ENCODE results near the gene CAPN8. TPM values are rescaled to one million over a fixed set of nuclear protein-coding genes. Genes with fewer than 3 reads are reported as not detected.

Gene CAPN8
- polyA plus RNA-seq, 1 donor, result not detected

DNA sequence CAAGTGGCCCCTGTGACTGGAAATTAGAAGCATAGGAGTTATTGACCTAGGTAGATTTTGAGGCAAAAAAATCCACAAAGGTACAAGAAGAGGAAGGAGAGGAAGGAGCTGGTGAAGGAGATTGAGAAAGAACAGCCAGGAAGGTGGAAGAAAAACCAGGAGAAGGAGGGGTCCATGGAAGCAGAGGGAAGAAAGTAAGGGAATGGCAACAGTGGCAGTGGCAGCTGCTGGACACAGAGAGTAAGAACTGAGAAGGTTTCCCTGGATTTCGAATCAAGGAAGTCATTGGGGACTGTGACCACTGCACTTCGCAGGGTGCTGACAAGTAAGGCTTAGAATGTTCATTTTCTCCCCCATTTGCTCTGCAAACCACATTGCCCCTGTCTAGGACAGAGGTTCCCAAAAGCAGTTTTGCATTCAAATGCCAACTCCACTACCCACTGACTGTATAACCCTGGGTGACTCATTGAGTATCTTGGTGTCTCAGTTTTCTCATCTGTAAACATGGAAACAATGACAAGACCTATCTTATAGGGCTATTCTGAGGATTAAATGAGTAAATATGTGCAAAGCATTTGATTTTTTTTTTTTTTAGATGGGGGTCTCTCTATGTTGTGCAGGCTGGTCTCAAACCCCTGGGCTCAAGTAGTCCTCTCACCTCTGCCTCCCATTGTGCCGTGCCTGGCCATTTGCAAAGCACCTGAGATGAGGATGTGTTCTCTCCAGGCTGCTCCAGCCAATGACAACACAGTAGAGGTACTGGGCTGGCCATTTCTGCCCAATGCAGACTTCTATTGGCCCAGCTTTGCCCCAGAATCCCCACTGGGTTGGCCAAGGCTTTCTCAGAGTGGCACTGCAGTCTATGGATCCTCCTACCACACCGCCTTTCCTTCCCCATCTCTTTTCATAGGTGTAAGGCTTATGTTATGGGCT is 37.5 kb upstream of the CAPN8 start:
- no peak for DNase-seq

DNA sequence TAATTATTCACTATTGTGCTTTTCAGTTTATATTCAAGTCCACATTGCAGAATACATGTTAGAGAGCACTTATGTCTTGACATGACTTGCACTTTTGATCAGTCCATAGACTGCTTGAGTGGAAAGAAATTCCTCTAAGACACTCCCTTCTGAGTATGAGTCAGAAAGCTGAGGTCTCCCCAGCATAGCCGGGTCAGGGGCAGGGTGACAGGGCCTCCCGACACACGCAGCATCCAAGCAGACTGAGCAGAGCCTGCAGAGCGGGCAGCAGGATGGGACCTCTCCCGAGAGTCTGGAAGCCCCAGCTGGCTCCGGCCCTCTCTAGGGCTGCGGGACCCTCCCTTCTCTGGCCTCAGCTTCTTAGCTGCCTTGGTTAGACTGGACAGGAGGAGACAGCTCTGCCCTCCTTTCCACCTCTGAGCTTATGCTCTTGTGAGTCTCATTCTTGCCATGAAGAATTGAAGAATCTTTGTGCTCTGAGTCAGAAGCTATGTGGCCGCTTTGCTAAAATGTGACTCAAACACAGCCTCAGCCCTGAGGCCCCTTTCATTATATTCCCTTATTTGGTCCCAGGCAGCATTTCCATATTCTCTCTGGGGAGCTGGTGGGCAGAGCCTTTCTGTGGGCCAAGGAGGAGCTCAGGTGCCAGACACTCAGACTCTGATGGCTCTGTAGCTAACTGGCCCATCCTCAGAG is 35.6 kb upstream of the CAPN8 start:
- DNase-seq, result no peak

DNA sequence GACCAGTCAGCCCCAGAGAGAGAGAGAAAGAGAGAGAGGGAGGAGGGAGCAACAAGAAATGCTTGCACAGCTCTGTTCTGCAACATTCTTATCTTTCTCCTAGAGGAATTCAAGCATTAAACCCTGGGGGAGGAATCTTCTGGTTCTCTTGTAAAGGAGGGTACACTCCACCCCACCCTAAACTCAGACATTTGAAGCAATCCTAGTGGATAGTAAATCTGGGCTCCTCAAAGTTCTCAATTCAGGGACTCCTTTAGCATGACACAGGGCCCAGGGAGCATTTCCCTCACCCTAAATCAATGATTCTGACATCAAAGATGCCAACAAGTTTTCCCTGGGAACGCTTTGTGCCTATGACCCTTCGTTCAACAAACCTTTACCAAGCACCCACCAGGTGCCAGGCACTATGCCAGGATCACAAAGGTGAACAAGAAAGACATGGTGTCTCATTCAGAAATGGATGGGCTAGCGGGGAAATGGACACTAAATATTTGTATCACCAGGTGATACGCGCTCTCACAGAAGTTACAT is 35.0 kb upstream of the CAPN8 start:
- DNase-seq, result no peak

DNA sequence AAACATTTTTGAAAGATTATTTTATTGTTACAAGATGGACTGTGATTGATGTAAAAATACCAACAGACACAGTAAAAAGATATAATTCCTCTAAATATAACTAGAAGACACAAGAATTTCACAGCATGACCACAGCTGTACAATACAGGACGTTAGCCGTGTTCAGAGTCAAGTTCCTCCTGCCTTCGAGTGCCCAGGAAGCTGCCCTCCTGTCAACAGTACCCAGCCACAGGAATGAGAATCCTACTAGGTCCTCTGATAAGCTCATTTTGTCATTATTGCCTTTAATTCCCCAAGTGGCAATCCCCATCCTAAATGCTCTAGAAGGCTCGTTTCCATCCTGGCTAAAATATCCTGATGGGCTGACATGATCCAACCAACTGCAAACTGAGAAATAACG is 30.4 kb upstream of the CAPN8 start:
- DNase-seq, result no peak

DNA sequence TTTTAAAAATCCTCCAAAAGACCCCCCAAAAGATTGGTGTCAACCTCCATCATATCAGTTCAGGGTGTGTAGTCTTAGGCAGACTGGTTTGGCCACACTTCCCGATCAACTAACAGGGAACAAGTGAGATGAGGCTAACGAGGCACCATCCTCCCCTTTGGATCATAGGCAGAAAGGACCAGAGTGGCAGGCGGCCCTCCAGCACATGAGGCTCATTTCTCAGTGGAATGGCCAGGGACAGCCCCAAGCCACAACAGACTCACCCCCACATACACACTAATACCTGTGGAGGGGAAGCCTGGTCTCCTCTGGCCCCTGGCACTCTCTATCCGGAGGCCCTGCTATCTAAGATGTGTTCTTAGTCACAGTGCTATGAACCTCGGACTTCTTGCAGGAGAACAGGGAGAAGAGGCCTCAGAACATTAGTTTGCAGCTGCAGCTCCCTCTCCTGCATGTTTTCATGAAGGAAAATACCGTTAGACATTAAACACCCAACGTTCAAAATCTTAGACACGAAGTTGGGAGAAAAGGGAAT is 29.6 kb upstream of the CAPN8 start:
- no peak for DNase-seq

DNA sequence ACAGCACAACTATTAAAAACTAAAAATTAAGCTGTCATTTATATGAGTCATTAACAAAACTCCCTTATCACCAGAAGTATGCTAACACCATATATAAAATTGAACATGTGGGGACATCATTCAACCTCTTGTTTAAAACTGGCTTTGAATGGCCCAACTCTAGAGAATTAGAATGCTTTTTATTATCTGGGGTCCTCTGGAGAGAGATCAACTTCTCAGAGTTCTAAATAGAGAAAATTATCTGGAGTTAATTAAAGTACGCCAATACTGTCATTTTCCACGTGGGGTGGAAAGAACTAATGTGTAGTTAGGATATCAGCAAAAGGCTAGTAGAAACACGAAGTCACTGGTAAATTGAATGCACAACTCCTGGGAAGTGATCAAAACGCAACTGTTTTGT is 25.6 kb upstream of the CAPN8 start:
- DNase-seq, result no peak

DNA sequence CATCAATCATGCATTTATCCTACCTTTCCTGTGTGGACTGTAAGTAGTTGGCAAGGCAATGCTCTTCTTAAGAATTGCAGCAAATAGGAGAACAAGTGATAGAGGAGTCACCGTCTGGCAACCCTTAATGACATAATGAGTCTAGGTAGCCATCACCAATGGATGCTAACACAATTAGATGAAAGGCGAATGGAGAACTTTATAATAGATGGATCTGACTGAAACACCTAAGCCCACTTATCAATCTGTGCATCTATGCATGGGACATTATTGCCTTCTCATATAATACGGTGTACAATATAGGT is 18.9 kb upstream of the CAPN8 start:
- DNase-seq, result no peak

DNA sequence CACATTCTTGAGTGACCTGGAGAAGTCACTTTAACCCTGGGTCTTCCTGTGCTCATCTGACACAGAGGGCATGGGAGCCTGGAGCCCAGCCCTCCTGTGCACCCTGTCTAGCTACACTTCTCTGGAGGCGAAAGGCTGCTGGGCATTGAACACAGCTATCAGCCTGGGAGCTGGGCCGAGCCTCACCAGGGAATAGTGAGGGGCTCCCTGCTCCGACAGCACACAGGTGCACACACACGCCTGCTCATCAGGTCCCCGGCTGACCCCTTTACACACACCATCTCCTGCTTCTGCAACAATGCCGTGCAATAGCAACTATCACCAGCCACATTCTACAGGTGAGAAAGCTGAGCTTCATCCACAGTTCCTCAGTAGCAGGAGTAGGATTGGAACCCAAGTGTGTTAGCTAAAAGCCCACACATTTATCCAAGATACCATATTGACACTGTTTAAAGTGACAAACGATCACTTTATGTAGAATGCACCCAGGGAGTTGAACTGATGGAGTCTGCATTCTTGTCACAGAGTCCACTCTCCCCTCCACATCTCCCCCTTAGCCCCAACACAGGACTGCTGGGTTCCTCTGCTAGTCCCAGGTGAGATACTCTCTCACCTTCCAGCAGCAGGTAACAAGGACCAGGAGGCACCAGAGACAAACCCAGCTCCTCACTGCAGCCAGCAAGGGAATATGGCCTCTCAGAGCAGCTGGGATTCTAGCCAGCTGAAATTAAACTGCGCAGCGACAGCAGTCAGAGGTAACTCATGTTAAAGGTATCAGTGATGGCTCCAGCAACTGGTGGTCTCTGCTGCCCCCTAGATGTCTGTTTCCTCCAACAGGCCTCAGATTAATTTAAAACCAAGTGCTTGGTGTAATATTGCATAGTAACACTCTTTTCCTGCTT is 18.3 kb upstream of the CAPN8 start:
- peak; percentile 64 for DNase-seq

DNA sequence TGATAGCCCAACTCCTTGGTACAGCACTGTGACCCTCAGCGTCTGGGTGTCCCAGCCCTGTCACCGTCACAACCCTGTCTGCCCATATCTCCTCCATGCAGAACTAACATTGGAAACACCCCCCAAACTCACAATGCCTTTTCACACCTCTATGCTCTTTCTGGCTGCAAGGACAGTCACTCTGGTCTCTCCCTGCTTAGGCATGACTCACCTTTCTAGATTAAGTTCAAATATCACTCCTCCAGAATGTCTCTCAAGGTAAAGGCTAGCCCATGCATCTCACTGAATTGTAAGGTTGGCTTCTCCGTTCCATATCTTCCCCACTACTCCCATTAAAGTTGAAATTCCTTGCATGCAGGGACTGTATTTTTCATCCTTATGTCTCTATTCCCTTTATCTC is 17.0 kb upstream of the CAPN8 start:
- DNase-seq, result no peak

DNA sequence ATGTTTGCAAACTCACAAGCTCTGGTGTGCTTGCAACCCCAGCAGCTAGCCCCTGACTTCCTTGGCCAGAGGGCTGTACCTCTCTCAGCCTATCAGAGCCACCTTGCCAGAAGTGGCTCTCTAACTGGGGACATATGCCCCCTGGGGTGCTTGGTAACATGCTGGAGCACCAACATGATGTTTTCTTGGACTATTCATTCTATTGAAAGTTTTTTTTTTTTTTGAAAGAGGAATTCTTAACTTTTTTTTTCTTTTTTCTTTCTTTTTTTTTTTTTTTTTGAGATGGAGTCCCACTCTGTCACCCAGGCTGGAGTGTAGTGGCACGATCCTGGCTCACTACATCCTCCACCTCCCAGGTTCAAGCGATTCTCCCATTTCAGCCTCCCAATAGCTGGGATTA is 14.7 kb upstream of the CAPN8 start:
- no peak for DNase-seq

DNA sequence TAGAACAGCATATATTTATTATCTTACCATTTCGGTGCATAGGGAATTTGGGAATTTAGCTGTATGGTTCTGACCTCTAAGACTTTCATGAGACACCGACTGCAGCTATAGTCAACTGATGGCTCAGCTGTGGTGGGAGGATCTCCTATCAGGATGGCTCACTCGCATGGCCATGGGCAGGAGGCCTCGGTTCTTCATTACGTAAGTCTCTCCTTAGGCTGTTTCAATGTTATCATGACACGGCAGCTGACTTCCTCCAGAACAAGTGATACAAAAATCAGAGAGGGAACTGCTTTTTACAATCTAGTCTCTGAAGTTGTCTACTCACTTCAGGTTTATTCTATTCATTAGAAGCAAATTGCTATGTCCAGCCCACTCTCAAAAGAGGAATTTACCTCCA is 13.3 kb upstream of the CAPN8 start:
- DNase-seq, result no peak

DNA sequence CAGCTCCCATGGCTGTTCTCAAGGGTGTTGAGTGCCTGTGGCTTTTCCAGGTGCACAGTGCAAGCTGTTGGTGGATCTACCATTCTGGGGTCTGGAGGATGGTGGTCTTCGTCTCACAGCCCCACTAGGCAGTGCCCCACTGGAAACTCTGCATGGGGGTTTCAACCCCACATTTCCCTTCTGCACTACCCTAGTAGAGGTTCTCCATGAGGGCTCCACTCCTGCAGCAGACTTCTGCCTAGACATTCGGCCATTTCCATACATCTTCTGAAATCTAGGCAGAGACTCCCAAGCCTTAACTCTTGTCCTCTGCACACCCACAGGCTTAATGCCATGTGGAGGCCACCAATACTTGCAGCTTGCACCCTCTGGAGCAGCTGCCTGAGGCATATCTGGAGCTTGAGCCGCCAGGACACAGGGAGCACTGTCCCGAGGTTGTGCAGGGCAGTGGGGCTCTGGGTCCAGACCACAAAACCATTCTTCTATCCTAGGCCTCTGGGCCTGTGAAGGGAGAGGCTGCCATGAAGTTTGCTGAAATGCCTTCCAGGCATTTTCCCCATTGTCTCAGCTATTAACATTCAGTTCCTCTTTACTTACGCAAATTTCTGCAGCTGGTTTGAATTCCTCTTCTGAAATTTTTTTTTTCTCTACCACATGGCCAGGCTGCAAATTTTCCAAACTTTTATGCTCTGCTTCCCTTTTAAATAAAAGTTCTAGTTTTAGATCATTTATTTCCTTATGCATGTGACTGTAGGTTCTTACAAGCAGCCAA is 8.8 kb upstream of the CAPN8 start:
- no peak for DNase-seq

DNA sequence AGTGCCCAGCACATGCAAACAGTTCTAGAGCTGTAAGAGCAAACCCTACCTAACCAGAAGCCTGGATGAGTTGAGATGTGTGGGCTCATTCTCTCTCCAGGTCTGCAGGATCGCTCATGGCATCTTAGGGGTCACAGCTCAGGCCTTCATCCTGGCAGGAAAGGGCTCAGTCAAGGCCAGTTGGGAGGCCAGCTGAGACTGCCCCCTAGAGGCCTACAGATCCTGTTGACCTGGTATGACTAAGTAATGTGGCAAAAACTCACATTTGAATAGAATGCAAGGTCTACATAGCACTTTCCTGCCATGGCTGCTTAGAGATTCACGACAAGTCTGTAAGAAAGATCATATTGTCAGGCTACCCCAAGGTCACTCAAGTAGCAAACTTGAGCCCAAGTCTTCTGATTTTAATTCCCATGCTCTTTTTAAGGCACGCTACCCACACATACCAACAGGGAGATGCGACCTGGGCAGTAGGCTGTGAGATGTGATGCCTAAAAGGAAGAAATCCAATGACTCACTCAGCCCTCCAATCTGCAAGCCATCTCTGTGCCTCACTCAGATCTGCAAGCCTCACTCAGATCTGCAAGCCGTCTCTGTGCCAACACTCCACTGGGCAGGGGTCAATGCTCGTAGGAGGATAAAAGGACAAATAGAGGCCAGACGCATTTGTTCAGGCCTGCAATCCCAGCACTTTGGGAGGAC is 5.1 kb upstream of the CAPN8 start:
- no peak for DNase-seq

DNA sequence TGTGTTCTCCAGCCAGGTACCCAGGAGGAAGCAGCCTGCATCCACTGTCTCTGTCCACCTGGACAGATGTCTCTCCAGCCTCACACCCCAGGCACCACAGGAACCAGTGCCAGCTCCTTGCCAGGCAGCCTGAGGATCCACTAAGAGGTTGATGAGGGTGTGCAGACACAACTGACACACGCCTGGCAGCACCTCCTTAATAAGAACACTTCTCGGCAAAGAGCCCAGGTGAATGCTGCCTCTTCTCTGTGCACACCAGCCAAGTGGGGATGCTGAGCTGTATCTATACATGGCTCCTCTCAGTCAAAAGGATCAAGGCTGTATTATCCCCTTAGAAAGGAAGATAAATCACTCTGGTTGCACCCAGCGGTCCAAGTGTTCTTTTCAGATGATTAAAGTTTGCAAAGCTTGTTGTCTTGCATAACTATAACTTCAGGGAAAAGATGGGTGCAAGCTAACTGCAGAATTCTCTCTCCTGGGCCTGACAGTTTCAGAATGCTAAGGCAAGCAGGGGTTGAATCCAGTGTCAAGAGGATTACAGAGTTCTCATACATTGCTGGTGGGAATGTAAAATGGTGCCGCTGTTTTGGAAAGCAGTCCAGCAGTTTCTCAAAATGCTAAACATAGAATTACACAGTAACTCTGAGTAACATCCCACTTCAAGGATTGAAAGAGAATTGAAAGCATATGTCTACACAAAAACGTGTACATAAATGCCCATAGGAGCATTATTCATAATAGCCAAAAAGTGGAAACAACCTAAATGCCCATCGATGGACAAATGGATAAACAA is 3.7 kb upstream of the CAPN8 start:
- DNase-seq, result no peak

DNA sequence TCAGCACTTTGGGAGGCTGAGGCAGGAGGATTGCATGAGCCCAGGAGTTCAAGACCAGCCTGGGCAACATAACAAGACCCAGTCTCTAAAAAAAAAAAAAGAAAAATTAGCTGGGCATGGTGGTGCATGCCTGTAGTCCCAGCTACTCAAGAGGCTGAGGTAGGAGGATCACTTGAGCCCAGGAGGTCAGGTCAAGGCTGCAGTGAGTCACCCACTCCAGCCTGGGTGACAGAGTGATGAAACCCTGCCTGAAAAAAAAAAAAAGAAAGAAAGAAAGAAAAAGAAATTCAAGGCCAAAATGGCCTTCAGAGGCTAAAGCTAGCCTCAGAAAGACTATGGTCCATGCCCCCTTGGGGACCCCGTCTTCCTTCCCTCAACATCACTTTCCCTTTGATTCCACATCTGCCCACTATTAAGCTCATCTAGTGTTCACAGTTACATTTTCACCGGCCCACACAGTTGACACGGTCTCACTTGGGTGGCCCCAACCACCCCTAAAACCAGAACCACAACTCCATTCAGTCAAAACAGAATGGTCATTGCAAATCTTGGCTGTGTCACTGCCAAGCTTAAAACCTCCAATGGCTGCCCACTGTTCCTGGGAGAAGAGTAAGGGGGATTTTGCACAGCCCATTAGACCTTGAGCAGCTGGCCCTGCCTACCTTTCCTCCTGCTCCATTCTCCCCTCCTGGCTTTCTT is 2.1 kb upstream of the CAPN8 start:
- DNase-seq, result no peak

DNA sequence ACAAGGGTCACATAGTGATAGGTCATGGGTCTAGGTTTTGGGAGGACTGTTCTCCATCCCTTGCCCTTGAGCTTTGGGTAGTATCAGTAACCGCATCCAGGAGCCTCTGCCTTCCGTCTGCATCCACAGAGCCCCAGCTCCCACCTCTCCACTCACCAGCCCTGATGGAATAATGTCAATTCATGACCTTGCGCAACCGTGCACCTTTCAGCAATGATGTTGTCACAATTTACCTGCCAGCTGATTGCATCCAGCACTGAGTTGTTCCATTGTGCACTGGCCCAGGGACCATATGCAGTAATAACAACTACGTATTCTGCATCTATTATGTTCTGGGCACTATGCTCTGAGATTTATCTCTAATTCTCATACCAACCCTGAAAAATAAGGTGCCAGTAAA is 1.4 kb downstream of the CAPN8 start:
- no peak for DNase-seq

DNA sequence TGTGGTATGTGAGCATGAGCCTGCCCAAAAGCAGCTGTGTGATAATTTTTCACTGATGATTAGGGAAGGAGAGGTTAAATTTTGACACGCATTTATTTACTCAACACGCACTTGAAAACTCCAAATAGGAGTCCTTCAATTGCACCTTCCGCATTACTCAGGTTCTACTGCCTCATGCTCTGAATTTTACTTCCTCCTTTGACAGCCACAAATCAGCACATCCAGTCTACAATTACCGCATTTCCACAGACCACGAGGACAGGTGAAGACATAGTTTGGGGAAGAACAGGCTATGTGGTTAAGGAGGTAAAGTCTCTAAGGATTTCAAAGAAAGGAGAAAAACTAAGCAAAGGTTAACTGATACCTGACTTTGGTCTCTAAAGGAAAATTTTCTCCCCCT is 2.6 kb downstream of the CAPN8 start:
- DNase-seq, result no peak

DNA sequence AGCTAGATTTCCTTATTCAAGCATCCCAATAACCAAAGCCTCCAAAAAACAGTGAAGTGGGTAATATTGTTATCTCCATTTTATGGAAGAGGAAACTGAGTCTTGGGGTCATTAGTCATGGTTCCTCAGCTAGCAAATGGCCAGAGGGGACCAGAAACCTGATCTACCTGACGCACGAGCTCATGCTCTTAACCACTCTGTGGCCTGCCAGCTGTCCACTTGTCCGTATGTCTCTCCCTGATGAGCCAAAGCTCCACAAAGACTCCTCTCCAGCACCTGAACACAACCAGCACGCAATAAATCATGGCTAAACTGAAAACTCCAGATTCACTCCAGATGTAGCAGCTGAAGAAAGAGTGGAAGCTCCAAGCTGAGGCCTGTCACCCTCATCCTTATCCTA is 5.8 kb downstream of the CAPN8 start:
- no peak for DNase-seq

DNA sequence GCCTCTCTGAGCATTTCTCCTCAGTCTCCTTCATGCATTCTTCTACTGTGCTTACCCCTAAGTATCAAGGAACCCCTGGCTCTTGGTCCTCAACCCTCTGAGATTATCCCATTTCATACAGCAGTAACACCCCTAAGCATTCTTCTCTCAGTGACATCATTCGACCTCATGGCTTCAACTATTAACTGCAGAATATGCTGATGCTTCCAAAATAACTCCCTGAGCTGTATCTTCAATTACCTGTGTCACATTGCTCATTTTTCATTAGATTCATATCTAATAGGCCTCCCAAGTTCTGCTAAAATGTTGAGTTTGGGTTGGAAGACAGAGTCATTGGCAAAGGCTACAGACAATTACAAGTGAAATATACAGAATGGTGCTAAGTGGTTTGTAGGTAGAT is 7.5 kb downstream of the CAPN8 start:
- DNase-seq, result no peak

DNA sequence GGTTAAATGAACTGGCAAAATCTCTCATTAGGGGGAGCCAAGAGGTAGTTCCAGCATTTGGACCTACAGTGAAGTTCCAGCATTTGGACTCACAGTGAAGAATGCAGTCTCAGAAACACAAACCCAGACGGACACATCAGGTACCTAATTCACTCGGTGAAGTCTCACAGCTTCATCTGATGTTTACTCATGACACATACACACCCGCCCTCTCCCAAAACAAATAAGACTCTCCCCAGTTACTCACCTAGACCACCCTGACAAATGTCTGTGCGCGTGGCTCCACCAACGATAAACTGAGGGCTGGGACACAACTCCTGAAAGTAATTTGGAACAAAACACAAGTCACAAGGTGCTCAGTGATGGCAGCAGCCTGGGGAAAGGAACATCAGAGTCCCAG is 11.4 kb downstream of the CAPN8 start:
- DNase-seq, result no peak

Measured in hindlimb muscle (tissue), 1 donor.